NCI-H1048 (cell line): ENCODE results near the gene PPP5C.
A peak's percentile ranks its signal among the peaks of the same experiment; 100 is the strongest.
"Not testable (repeated sequence)": the region's sequence is repeated elsewhere in the genome, so short reads cannot be mapped to it uniquely, and the experiment has no call there.

ENCODE experiments used
- DNase-seq: peaks from one replicate; lab custom pipeline; 2025; lab: John Stamatoyannopoulos, UW

The PPP5C gene

GRCh38 chr19:46346821-46347571, at the start of gene PPP5C:
Gene PPP5C, plus strand, starts transcription at chr19:46347087. Its CDS starts 10 bp downstream, at chr19:46347097.
- peak; percentile 78 for DNase-seq

- DNase-seq: no peak
Measured at GRCh38 chr19:46297700-46298478, 49.0 kb upstream of the PPP5C start.

- DNase-seq: no peak
Measured at GRCh38 chr19:46298479-46299003, 48.3 kb upstream of the PPP5C start.

- peak; percentile 81 for DNase-seq
Measured at GRCh38 chr19:46299004-46299509, 47.8 kb upstream of the PPP5C start.

GRCh38 chr19:46299695-46300094, 47.2 kb upstream of the PPP5C start:
- DNase-seq: no peak

- DNase-seq: no peak
Measured at GRCh38 chr19:46303322-46303690, 43.6 kb upstream of the PPP5C start.

- DNase-seq: peak; percentile 95
Measured at GRCh38 chr19:46303691-46304397, 43.0 kb upstream of the PPP5C start.

GRCh38 chr19:46306501-46306900, 40.4 kb upstream of the PPP5C start:
- DNase-seq: no peak

- DNase-seq: no peak
Measured at GRCh38 chr19:46308510-46308909, 38.4 kb upstream of the PPP5C start.

GRCh38 chr19:46309056-46309455, 37.8 kb upstream of the PPP5C start:
- no peak for DNase-seq

- DNase-seq: no peak
Measured at GRCh38 chr19:46311444-46311843, 35.4 kb upstream of the PPP5C start.

- DNase-seq: not testable (repeated sequence)
Measured at GRCh38 chr19:46313540-46314469, 33.1 kb upstream of the PPP5C start.

- DNase-seq: no peak
Measured at GRCh38 chr19:46317339-46317738, 29.5 kb upstream of the PPP5C start.

GRCh38 chr19:46319613-46320012, 27.3 kb upstream of the PPP5C start:
- no peak for DNase-seq

GRCh38 chr19:46320559-46320958, 26.3 kb upstream of the PPP5C start:
- no peak for DNase-seq

- no peak for DNase-seq
Measured at GRCh38 chr19:46321653-46322052, 25.2 kb upstream of the PPP5C start.

- DNase-seq: not testable (repeated sequence)
Measured at GRCh38 chr19:46323227-46323626, 23.7 kb upstream of the PPP5C start.

GRCh38 chr19:46324277-46324676, 22.6 kb upstream of the PPP5C start:
- no peak for DNase-seq

GRCh38 chr19:46326608-46327007, 20.3 kb upstream of the PPP5C start:
- no peak for DNase-seq

- DNase-seq: no peak
Measured at GRCh38 chr19:46328079-46328478, 18.8 kb upstream of the PPP5C start.

GRCh38 chr19:46330319-46330918, 16.5 kb upstream of the PPP5C start:
- DNase-seq: no peak
